ENCODE data around the gene PI4KB. TPM values are rescaled to one million over a fixed set of nuclear protein-coding genes. Genes with fewer than 3 reads are reported as not detected.
A peak's percentile ranks its signal among the peaks of the same experiment; 100 is the strongest.

PI4KB gene
- total and polyA plus RNA-seq, 9 of the 15 experiments (the other 6 are each of a cell fraction or from before 2014, with no cell fraction given): 3.1 to 65.4 (median 45.1) TPM

- TF ChIP-seq HNRNPH1 (optimal IDR thresholded peaks at IDR 0.05; ENCODE audit: low read depth, low read length) (no peak), RCOR1 (IDR thresholded peaks at IDR 0.05; ENCODE audit: borderline replicate concordance in 1 of 2, low read depth in 2 of 2, low read length in 2 of 2) (0 out of 4 replicates have a peak, but pooled peaks of 1 of the 2 experiments have one; percentile 12), ETV5 (CRISPR knock-in tag; IDR thresholded peaks at IDR 0.05; ENCODE audit: low read depth) (no peak), ATF3 (IDR thresholded peaks at IDR 0.05) (peak; percentile 54; the same call in 1 of the 2 replicates), ATF3 (CRISPR knock-in tag; conservative IDR thresholded peaks at IDR 0.05) (no peak), E2F3 (CRISPR knock-in tag; IDR thresholded peaks at IDR 0.05) (no peak), GATAD2A (IDR thresholded peaks at IDR 0.05) (no peak), MITF (IDR thresholded peaks at IDR 0.05) (0 out of 2 replicates have a peak, but pooled peaks have one; percentile 17), MXI1 (IDR thresholded peaks at IDR 0.05; ENCODE audit: low read depth, low read length) (0 out of 2 replicates have a peak, but pooled peaks have one; percentile 14), ELK3 (CRISPR knock-in tag; IDR thresholded peaks at IDR 0.05) (no peak), TFAM (CRISPR knock-in tag; conservative IDR thresholded peaks at IDR 0.05) (no peak), PREB (CRISPR knock-in tag; IDR thresholded peaks at IDR 0.05) (no peak), GTF2B (IDR thresholded peaks at IDR 0.05; ENCODE audit: extremely low read depth, insufficient read length) (no peak), ZNF76 (CRISPR knock-in tag; IDR thresholded peaks at IDR 0.05; ENCODE audit: borderline replicate concordance) (no peak), ZMIZ1 (IDR thresholded peaks at IDR 0.05; ENCODE audit: low read depth in 2 of 2, low read length in 2 of 2) (peak in 1 of 2 experiments; percentile 17; a peak in 1 of 4 replicates), EGR1 (conservative IDR thresholded peaks at IDR 0.05) (peak; percentile 84), ZNF274 (IDR thresholded peaks at IDR 0.05; ENCODE audit: borderline replicate concordance, low read depth, low read length) (no peak), XRCC4 (IDR thresholded peaks at IDR 0.05; ENCODE audit: extremely low read depth, insufficient read depth, insufficient read length) (no peak)
Observed at GRCh38 chr1:151346769-151347522, 19.7 kb upstream of the PI4KB start, which contains the start of gene RFX5 (continued).
